ENCODE measurements around the gene UNC13C. TPM values are rescaled to one million over a fixed set of nuclear protein-coding genes. Genes with fewer than 3 reads are reported as not detected.

Gene UNC13C
- total RNA-seq, 1 donor from 2014 or later: 47.6 TPM

DNA sequence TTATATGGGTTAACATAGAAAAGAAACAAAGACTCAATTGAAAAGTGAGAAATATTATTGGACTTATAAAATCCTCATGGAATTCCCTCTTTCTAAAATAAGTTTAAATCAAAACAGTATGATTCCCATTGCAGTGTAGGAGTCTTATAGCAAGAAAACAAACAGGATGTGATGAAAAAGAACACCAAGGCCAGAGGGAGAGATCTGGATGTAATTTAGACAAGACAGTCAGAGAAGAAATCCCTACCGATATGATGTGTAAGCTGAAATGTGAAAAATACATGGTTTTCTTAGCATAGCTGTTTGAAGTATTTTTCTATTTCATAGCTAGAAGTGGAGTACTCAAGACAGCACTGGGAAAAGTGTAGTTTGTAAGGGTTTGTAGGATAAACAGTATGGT is 697.0 kb downstream of the UNC13C start:
- no peak for DNase-seq

DNA sequence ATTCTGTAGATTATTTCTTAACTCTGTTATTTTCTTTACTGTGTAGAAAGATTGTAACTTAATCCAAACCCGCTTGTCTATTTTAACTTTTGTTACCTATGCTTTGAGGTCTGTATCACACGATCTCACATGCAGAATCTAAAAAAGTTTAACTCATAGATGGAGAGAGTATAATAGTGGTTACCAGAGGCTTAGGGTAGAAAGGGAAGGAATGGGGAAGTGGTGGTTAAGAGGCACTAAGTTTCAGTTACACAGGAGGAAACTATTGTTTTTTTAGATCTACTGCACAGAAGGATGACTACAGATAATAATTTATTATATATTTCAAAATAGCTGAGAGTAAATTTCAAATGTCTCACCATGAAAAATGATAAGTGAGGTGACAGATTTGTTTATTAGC is 703.3 kb downstream of the UNC13C start:
- no peak for DNase-seq

Other genes starting within 250 kb of the UNC13C start
- 0.16 TPM for gene WDR72, start 218.8 kb upstream of the UNC13C start, total RNA-seq